GM21390 (cell line): Measurements from ENCODE around the gene VPS35L.

Source experiments
- ATAC-seq: cut with Tn5 transposase; IDR thresholded peaks from one replicate; pipeline ENCODE4 v1.9.1; 2021; ENCODE audit not compliant: unreplicated experiment

VPS35L gene, protein sequence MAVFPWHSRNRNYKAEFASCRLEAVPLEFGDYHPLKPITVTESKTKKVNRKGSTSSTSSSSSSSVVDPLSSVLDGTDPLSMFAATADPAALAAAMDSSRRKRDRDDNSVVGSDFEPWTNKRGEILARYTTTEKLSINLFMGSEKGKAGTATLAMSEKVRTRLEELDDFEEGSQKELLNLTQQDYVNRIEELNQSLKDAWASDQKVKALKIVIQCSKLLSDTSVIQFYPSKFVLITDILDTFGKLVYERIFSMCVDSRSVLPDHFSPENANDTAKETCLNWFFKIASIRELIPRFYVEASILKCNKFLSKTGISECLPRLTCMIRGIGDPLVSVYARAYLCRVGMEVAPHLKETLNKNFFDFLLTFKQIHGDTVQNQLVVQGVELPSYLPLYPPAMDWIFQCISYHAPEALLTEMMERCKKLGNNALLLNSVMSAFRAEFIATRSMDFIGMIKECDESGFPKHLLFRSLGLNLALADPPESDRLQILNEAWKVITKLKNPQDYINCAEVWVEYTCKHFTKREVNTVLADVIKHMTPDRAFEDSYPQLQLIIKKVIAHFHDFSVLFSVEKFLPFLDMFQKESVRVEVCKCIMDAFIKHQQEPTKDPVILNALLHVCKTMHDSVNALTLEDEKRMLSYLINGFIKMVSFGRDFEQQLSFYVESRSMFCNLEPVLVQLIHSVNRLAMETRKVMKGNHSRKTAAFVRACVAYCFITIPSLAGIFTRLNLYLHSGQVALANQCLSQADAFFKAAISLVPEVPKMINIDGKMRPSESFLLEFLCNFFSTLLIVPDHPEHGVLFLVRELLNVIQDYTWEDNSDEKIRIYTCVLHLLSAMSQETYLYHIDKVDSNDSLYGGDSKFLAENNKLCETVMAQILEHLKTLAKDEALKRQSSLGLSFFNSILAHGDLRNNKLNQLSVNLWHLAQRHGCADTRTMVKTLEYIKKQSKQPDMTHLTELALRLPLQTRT

GRCh38 chr16:19555186-19555937 lies at the start of gene VPS35L:
TSS of gene VPS35L (plus strand) at chr16:19555703. CDS start at chr16:19555730, 27 bp downstream.
- peak; percentile 95 for ATAC-seq

DNA sequence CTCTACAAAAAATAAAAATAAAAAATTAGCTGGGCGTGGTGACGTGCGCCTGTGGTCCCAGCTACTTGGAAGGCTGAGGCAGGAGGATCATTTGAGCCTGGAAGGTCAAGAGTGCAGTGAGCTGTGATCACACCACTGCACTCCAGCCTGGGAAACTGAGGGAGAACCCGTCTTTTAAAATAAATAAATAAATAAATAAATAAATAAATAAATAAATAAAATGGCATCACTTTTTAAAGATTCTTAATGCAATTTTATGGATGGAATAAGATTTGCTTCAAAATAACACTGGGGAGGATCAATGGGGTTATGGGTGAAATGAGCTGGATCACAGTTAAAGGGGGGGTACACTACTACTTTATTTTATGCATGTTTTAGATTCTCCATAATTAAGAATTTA lies 48.5 kb upstream of the VPS35L start:
- no peak for ATAC-seq

DNA sequence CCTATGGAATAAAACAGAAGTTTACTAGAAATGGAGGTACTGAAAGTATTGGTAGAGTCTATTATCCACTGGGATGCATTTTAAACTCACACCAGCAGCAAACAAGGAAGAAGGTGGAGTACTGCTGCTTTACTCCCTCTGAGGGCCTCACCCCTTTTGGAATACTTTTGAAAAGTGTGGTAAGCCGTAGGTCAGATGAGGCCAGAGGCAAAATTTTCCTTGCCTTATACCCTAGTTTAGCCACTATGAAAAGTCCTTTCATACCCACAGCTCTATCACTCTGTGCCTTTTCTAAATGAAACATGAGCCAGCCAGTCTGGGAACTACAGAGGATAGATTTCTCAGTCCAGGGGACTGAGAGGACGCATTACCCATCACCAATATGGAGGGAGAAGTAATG lies 47.6 kb upstream of the VPS35L start:
- ATAC-seq = no peak

- no peak for ATAC-seq
Measured at GRCh38 chr16:19512297-19512696, 43.2 kb upstream of the VPS35L start.

DNA sequence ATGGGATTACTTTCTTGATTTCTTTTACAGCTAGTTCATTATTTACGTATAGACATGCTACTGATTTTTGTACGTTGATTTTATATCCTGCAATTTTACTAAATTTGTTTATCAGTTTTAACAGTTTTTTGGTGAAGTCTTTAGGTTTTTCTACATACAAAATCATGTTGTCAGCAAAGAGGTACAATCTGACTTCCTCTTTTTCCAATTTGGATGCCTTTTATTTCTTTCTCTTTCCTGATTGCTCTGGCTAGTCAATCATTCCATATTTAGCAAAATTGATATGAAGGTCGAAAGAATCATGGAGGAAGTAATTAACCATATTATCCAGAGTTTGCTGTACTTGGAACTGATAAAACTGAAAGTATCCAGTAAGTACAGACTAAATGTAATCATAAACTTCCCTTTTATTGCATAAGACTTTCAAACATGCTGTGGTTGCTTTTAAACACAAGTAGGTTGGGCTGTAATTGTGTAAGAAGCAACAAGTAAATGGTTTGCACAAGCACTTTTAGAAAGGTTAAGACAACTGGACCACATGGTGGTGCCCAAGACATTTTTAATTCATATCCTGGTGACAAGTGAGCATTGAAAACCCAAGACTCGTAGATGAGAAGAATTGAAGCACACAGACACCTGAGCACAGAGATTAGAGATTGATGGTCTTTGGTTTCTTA lies 42.0 kb upstream of the VPS35L start:
- ATAC-seq = no peak

GRCh38 chr16:19515757-19516156 lies 39.7 kb upstream of the VPS35L start:
- ATAC-seq = no peak

- ATAC-seq = no peak
Measured at GRCh38 chr16:19517424-19518089, 37.9 kb upstream of the VPS35L start.

DNA sequence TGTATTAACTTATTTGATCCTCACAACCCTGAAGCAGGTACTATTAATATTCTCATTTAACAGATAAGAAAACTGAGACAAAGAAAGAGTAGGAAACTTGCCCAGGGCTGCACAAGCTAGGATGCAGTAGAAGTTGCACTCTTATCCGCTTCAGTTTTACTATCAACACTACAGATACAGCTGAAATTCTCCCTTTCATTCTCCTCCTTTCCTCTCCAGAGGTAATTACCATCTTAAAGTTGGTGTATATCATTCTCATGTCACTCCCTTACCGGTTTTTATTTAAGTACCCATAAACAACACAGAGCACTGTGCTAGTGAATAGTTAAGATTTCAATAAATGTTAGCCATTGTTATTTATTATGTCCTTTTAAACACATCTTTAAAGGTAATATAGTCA lies 37.1 kb upstream of the VPS35L start:
- ATAC-seq = no peak

GRCh38 chr16:19520861-19521331 lies 34.6 kb upstream of the VPS35L start:
- ATAC-seq = no peak

GRCh38 chr16:19521471-19522396 lies 33.8 kb upstream of the VPS35L start, which contains the start of gene GDE1:
TSS of gene GDE1 (minus strand) at chr16:19522098. CDS start at chr16:19521964, 134 bp downstream.
- ATAC-seq = peak; percentile 69

- no peak for ATAC-seq
Measured at GRCh38 chr16:19522397-19522732, 33.1 kb upstream of the VPS35L start.

DNA sequence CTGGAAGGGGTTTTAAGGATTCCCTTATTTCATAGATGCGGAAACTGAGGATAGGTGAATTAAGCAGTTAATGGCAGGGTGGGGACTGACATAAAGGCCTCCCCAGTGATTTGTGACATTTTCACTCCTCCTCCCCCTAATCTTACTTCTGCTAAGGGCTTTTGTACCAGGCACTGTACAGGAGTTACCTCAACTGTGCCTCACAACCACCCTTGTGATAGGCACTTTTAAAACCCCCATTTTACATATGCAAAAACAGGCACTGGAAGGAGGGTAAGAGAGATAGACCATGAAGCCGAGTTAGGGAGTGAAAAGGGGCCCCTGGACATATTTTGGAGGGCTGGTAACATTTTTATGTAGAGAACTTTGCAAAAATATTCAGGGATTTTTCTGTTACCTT lies 32.7 kb upstream of the VPS35L start:
- ATAC-seq = no peak

- no peak for ATAC-seq
Measured at GRCh38 chr16:19523184-19523558, 32.3 kb upstream of the VPS35L start.

DNA sequence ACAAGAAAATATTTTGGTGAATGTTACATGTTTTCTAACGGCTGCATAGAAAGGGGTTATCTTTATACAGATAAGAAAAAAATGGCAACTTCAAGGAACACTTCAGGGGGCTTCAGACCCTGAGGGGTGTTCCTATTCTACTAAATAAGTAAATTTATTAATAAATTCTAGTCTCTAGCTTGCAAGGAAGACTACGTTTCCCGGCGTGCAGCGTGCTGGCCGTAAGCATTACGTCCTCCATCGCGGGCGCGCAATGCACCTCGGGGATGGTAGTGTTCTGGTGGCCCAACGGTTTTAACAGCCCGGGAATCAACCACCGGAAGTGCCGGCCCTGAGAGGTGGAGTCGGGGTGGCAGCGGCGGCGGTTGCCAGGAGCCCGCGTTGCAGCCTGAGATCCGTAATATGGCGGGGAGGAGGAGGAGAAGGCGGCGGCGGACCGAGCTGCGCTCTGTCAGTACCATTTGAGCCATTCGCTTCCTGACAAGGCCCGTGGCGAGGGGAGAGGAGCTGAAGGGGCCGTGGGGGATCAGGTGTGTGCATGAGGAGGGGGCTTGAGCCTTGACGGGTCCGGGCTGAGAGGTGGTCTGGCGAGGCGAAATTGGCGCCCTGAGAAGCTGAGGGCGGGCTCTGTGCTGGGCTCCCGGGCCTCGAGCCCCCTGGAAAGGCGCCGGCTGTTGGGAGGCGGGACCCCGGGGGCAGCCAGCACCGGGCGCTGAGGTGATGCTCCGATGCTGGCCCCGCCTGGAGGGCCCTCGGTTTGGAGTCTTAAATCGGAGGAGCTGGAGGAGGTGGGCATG lies 31.7 kb upstream of the VPS35L start, which contains the start of gene CCP110:
CCP110 (plus strand) TSS at position 384 of the 797 bp plus-strand sequence. CDS start 3,940 bp downstream, outside the sequence.
- ATAC-seq = peak; percentile 63

- ATAC-seq = no peak
Measured at GRCh38 chr16:19524356-19524615, 31.2 kb upstream of the VPS35L start.

- no peak for ATAC-seq
Measured at GRCh38 chr16:19524616-19525384, 30.7 kb upstream of the VPS35L start.

- no peak for ATAC-seq
Measured at GRCh38 chr16:19525385-19525723, 30.1 kb upstream of the VPS35L start.

DNA sequence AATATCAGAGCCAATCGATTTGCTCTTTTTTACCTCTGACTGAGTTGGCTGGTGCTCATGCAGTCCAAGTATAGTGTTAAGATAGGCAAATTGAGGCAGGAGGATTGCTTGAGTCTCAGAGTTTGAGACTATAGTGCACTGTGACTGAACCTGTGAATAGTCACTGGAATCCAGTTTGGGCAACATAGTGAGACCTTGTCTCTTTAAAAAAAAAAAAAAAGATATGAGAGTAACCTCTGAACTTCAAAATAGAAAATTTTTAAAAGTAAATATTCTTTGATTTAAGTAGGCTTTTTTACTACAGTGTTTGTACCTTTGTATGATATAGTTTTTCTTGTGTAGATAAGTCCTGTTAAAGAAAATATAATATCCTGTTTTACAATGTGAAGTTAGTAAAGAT lies 28.3 kb upstream of the VPS35L start:
- no peak for ATAC-seq
